Lower leg skin (tissue), 4 donors: Measurements from ENCODE around the gene FAM107B. TPM values are rescaled to one million over a fixed set of nuclear protein-coding genes. Genes with fewer than 3 reads are reported as not detected.

Experiments
- DNase-seq, 2 donors: peaks; one replicate each; pipeline ENCODE4 v3.0.0-alpha.2; 2019; ENCODE audit warnings: low spot score in 2 of 2
- H3K4me3 ChIP-seq: fragments of 200-600 bp; sonication (generic); 2 replicates; pipeline ENCODE4 v1.5.1; 2017; ENCODE audit warnings: mild to moderate bottlenecking, low read depth; ENCODE audit not compliant: poor library complexity, severe bottlenecking
- POLR2A ChIP-seq, 2 donors: fragments of 450-650 bp; IDR thresholded peaks; one replicate each; pipeline ENCODE4 v1.6.1; 2016 to 2017; ENCODE audit warnings: antibody characterized with exemption in 2 of 2, mild to moderate bottlenecking in 1 of 2, moderate library complexity in 1 of 2
- WGBS, 2 donors: methylation state at CpG; one replicate each; pipeline ENCODE4 v1.1.5; 2018; 5-methylcytosine and 5-hydroxymethylcytosine counted together
- intact Hi-C: fragments of 100-400 bp; cut with DNase I; formaldehyde crosslinking; loops from one replicate; pipeline ENCODE4 v1.15.0; 2023; ENCODE audit warnings: low total_unique reads
- total RNA-seq, 4 donors: library from RNA; depleted of rRNA; stranded (reverse); fragments of >200 nt; gene quantifications; one replicate each; pipeline ENCODE4 v1.1.0, GENCODE V29; 2016
- TF ChIP-seq, protein P1 (sequence below), 3 donors: fragments of 450-650 bp; IDR thresholded peaks; one replicate each; pipeline ENCODE4 v1.5.1; 2016; ENCODE audit warnings: antibody characterized with exemption in 3 of 3, mild to moderate bottlenecking in 3 of 3, moderate library complexity in 2 of 3

Gene FAM107B
- total RNA-seq, 4 donors from 2014 or later = 28.3 to 52.7 (median 31.0) TPM

DNA sequence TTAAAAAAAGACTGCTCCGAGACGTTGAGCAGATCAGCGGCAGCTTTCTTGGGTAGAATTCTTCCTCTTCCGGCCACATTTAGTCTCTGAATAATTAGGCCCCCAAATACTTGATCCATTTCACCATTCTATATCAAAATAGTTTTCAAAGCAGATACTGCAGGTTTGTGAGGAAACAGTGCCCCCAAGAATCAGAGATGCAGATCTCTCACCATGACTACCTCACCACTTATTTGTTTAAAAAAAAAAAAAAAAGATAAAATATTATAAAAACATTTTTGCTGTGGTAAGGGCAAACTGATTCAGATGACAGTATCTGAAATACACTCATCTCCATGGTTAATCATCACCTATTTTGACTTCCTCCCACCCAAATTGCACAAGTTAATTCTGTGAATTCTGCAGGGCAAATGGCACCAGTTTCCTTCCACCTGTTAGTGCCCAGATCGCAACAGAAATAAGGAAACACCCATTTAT, 210.4 kb downstream of the FAM107B start:
- intact Hi-C loops = no loop called here

DNA sequence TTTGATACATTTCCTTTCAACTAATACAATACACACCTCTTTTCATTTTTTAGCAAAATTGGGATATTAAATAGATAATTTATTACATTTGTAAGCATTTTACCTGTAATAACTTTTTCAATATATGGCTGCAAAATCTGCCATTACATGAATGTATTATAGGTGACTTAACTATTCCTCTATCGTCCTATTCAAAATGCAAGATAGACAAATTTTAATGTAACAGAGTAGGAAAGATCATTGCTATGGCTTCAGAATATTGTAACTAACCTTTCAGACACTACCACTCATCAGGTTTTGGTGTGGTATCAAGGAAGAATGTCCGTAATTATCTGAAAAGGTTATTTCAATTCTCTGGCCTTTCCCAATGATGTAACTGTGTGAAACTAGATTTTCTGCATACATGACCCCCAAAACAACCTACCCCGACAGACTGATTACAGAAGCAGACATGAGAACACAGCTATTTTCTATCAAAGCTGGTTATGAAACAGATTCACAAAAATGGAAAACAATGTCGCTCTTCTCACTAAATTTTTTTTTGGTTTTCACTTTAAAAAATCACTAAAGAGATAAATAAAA, 211.2 kb downstream of the FAM107B start:
- no peak for TF ChIP-seq POLR2A (IDR thresholded peaks at IDR 0.05)
- TF ChIP-seq, protein P1, sequence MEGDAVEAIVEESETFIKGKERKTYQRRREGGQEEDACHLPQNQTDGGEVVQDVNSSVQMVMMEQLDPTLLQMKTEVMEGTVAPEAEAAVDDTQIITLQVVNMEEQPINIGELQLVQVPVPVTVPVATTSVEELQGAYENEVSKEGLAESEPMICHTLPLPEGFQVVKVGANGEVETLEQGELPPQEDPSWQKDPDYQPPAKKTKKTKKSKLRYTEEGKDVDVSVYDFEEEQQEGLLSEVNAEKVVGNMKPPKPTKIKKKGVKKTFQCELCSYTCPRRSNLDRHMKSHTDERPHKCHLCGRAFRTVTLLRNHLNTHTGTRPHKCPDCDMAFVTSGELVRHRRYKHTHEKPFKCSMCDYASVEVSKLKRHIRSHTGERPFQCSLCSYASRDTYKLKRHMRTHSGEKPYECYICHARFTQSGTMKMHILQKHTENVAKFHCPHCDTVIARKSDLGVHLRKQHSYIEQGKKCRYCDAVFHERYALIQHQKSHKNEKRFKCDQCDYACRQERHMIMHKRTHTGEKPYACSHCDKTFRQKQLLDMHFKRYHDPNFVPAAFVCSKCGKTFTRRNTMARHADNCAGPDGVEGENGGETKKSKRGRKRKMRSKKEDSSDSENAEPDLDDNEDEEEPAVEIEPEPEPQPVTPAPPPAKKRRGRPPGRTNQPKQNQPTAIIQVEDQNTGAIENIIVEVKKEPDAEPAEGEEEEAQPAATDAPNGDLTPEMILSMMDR (IDR thresholded peaks at IDR 0.05) = no peak
- WGBS, 2 donors = 92 to 93% methylated on average over 4 of the region's 4 CpGs
- H3K4me3 ChIP-seq = no peak overlapping the region
- DNase-seq = no peak
- intact Hi-C loops = no loop called here

More for the DNA sequence above, 210.4 kb downstream of the FAM107B start:
- no peak overlapping the region for H3K4me3 ChIP-seq
- no peak for DNase-seq
- WGBS, 2 donors = 64 to 72% methylated on average over 5 of the region's 5 CpGs
- TF ChIP-seq POLR2A (IDR thresholded peaks at IDR 0.05) = no peak
- TF ChIP-seq, protein P1 (IDR thresholded peaks at IDR 0.05) = no peak

DNA sequence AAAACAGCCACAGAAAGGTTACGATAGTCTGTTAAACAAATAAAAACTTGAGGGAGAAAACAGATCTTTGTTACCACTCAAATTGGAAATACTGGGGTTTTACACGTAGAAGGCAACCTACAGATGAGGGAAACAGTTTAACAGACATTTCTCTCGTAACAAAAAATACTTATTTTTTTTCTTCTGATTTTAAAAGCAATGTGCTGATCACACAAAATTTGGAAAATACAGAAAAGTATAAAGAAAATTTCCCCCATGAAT, 211.7 kb downstream of the FAM107B start:
- H3K4me3 ChIP-seq = no peak overlapping the region
- intact Hi-C loops = no loop called here
- DNase-seq = no peak
- TF ChIP-seq POLR2A (IDR thresholded peaks at IDR 0.05) = no peak
- TF ChIP-seq, protein P1 (IDR thresholded peaks at IDR 0.05) = no peak
- WGBS, 2 donors = 75 to 76% methylated on average over 3 of the region's 3 CpGs

- DNase-seq = no peak
- 68% methylated on average over 4 of the region's 4 CpGs for WGBS, 2 donors
- TF ChIP-seq POLR2A (IDR thresholded peaks at IDR 0.05) = no peak
- TF ChIP-seq, protein P1 (IDR thresholded peaks at IDR 0.05) = no peak
- intact Hi-C loops = no loop called here
- no peak overlapping the region for H3K4me3 ChIP-seq
Observed at GRCh38 chr10:14562218-14563075, 212.2 kb downstream of the FAM107B start.

- no peak overlapping the region for H3K4me3 ChIP-seq
- intact Hi-C loops = no loop called here
- DNase-seq = no peak
- WGBS, 2 donors = 86 to 88% methylated on average over 15 of the region's 15 CpGs
- TF ChIP-seq, protein P1 (IDR thresholded peaks at IDR 0.05) = no peak
- no peak for TF ChIP-seq POLR2A (IDR thresholded peaks at IDR 0.05)
Observed at GRCh38 chr10:14560791-14561765, 213.6 kb downstream of the FAM107B start.
